Testis (tissue), 2 donors: ENCODE results near the gene MB21D2.

Source experiments
- CTCF ChIP-seq, 3 experiments: fragments of 450-650 bp in 2 of 3; fragments of 200-600 bp in 1 of 3; sonication (generic) in 1 of 3; IDR thresholded peaks; one replicate each; pipeline ENCODE4 v1.5.1; 2016 to 2019; ENCODE audit warnings: antibody characterized with exemption in 3 of 3, mild to moderate bottlenecking in 2 of 3, moderate library complexity in 1 of 3
- POLR2A ChIP-seq: fragments of 450-650 bp; IDR thresholded peaks from one replicate; pipeline ENCODE4 v1.6.1; 2017; ENCODE audit warnings: antibody characterized with exemption, mild to moderate bottlenecking, moderate library complexity

GRCh38 chr3:192850451-192850981 lies 67.1 kb downstream of the MB21D2 start:
- TF ChIP-seq CTCF (IDR thresholded peaks at IDR 0.05) (no peak), POLR2A (no peak)
